Cardiac muscle cell (in vitro differentiated cells and primary cell): Measurements from ENCODE around the gene VASN. TPM values are rescaled to one million over a fixed set of nuclear protein-coding genes. Genes with fewer than 3 reads are reported as not detected.

Experiments used
- DNase-seq, 2 donors: peaks; one replicate each; pipeline versions ENCODE4 v3.0.0 to v3.0.0-alpha.2; 2010 to 2017; ENCODE audit warnings: low read depth in 1 of 2, low spot score in 1 of 2
- H3K27ac ChIP-seq: fragments of 200-600 bp; sonication (generic); 2 replicates; pipeline ENCODE4 v1.5.1; 2016
- H3K27me3 ChIP-seq: fragments of 200-600 bp; sonication (generic); 2 replicates; pipeline ENCODE4 v1.6.0; 2016; ENCODE audit warnings: control low read depth
- H3K36me3 ChIP-seq: fragments of 200-600 bp; sonication (generic); 2 replicates; pipeline ENCODE4 v1.5.1; 2016; ENCODE audit warnings: control low read depth
- H3K4me1 ChIP-seq: fragments of 200-600 bp; sonication (generic); 2 replicates; pipeline ENCODE4 v1.8.1; 2017; ENCODE audit warnings: low read depth, mild to moderate bottlenecking, mixed run types
- H3K4me3 ChIP-seq: fragments of 200-600 bp; sonication (generic); 2 replicates; pipeline ENCODE4 v1.5.1; 2016; ENCODE audit warnings: mild to moderate bottlenecking
- H3K9me3 ChIP-seq: fragments of 200-600 bp; sonication (generic); 2 replicates; pipeline ENCODE4 v1.5.1; 2017; ENCODE audit warnings: low read depth, mild to moderate bottlenecking, control low read depth
- polyA plus RNA-seq: library from polyadenylated mRNA; unstranded; fragments of >200 nt; fragmentation: Nextera tagmentation; extraction: Ambion mirVana; gene quantifications from 2 replicates; pipeline ENCODE4 v1.2.1, GENCODE V29; 2016
- total RNA-seq: library from RNA; depleted of rRNA; stranded (reverse); fragments of >200 nt; gene quantifications from 2 replicates; pipeline ENCODE4 v1.2.3, GENCODE V29; 2016
- TF ChIP-seq, protein P1 (sequence below): IDR thresholded peaks from 2 replicates; pipeline ENCODE4 v1.5.1; 2012; ENCODE audit warnings: low read depth, mild to moderate bottlenecking, low read length

VASN gene
- total and polyA plus RNA-seq, 2 experiments from 2014 or later: 18.9 to 33.3 TPM

DNA sequence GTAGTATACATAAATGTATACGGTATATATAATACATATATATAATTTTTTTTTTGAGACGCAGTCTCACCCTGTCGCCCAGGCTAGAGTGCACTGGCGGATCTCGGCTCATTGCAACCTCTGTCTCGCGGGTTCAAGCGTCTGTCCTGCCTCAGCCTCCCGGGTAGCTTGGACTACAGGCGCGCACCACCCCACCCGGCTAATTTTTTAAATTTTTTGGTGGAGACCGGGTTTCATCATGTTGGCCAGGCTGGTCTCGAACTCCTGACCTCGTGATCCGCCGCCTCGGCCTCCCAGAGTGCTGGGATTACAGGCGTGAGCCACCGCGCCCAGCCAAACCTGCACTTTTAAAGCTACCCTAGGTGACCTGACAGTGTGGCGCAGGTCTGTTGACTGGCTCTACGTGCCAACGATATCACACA lies 21.3 kb upstream of the VASN start:
- Histone ChIP-seq H3K9me3 (no peaks in the 10 kb centered on the region), H3K4me1 (peaks cover 14% of the 10 kb centered on the region), H3K36me3 (no peaks in the 10 kb centered on the region), H3K27ac (peak overlapping the region; percentile 65), H3K4me3 (peak overlapping the region; percentile 69), H3K27me3 (no peaks in the 10 kb centered on the region)
- TF ChIP-seq, protein P1, sequence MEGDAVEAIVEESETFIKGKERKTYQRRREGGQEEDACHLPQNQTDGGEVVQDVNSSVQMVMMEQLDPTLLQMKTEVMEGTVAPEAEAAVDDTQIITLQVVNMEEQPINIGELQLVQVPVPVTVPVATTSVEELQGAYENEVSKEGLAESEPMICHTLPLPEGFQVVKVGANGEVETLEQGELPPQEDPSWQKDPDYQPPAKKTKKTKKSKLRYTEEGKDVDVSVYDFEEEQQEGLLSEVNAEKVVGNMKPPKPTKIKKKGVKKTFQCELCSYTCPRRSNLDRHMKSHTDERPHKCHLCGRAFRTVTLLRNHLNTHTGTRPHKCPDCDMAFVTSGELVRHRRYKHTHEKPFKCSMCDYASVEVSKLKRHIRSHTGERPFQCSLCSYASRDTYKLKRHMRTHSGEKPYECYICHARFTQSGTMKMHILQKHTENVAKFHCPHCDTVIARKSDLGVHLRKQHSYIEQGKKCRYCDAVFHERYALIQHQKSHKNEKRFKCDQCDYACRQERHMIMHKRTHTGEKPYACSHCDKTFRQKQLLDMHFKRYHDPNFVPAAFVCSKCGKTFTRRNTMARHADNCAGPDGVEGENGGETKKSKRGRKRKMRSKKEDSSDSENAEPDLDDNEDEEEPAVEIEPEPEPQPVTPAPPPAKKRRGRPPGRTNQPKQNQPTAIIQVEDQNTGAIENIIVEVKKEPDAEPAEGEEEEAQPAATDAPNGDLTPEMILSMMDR: no peak
- no peak for DNase-seq

GRCh38 chr16:4350787-4351659 lies 20.6 kb upstream of the VASN start, which contains the start of gene PAM16:
Gene PAM16 (minus strand): TSS chr16:4351321. CDS start chr16:4351234, 87 bp downstream.
- Histone ChIP-seq H3K27me3 (no peaks in the 10 kb centered on the region), H3K4me3 (peak within 1 kb of the TSS; percentile 69), H3K36me3 (no peaks in the 10 kb centered on the region), H3K27ac (peak within 1 kb of the TSS; percentile 65), H3K9me3 (no peaks in the 10 kb centered on the region), H3K4me1 (peaks cover 14% of the 10 kb centered on the region)
- TF ChIP-seq, protein P1: no peak
- DNase-seq: peak; percentile 96 to 98

- Histone ChIP-seq H3K4me1 (peaks cover 14% of the 10 kb centered on the region), H3K27ac (no peak overlapping the region), H3K9me3 (no peaks in the 10 kb centered on the region), H3K36me3 (no peaks in the 10 kb centered on the region), H3K4me3 (no peak overlapping the region), H3K27me3 (no peaks in the 10 kb centered on the region)
- DNase-seq: peak in 1 of 2 donors; percentile 14
- TF ChIP-seq, protein P1: no peak
Measured at GRCh38 chr16:4351880-4352279, 19.8 kb upstream of the VASN start.

GRCh38 chr16:4352843-4353242 lies 18.8 kb upstream of the VASN start:
- no peak overlapping the region for H3K27ac ChIP-seq
- no peak overlapping the region for H3K4me3 ChIP-seq
- no peak for DNase-seq
- TF ChIP-seq, protein P1: no peak
- H3K4me1 ChIP-seq: peaks cover 12% of the 10 kb centered on the region
- H3K27me3 ChIP-seq: no peaks in the 10 kb centered on the region
- H3K36me3 ChIP-seq: no peaks in the 10 kb centered on the region
- no peaks in the 10 kb centered on the region for H3K9me3 ChIP-seq

- H3K36me3 ChIP-seq: no peaks in the 10 kb centered on the region
- H3K4me3 ChIP-seq: no peak overlapping the region
- H3K4me1 ChIP-seq: peaks cover 6% of the 10 kb centered on the region
- H3K9me3 ChIP-seq: no peaks in the 10 kb centered on the region
- H3K27me3 ChIP-seq: no peaks in the 10 kb centered on the region
- DNase-seq: no peak
- no peak overlapping the region for H3K27ac ChIP-seq
- TF ChIP-seq, protein P1: no peak
Measured at GRCh38 chr16:4353675-4354074, 18.0 kb upstream of the VASN start.
